Measurements from ENCODE around the gene PDZD8.

DNA sequence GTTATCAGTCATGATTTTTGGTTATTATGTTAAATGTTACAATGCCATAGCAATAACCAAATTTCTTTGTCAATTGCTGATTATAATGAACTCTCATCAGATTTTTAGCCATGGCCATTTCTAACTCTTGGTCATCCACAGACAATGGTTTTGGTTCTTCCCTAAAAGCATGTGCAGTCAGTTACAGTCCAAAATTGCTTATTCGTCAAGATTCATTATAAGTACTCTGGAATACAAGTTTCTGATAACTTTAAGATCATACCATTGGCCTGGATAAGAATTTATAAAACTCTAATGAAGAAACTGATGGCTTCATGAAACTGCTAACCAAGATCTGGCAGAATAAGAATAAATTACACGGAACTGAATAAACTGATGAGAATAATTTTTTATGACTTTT is 50.9 kb downstream of the PDZD8 start:
- TF ChIP-seq, protein P1, sequence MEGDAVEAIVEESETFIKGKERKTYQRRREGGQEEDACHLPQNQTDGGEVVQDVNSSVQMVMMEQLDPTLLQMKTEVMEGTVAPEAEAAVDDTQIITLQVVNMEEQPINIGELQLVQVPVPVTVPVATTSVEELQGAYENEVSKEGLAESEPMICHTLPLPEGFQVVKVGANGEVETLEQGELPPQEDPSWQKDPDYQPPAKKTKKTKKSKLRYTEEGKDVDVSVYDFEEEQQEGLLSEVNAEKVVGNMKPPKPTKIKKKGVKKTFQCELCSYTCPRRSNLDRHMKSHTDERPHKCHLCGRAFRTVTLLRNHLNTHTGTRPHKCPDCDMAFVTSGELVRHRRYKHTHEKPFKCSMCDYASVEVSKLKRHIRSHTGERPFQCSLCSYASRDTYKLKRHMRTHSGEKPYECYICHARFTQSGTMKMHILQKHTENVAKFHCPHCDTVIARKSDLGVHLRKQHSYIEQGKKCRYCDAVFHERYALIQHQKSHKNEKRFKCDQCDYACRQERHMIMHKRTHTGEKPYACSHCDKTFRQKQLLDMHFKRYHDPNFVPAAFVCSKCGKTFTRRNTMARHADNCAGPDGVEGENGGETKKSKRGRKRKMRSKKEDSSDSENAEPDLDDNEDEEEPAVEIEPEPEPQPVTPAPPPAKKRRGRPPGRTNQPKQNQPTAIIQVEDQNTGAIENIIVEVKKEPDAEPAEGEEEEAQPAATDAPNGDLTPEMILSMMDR (conservative IDR thresholded peaks at IDR 0.05 in 1 of 2, IDR thresholded peaks at IDR 0.05 in 1 of 2; ENCODE audit: low read depth in 1 of 2, low read length in 2 of 2), result no peak
- TF ChIP-seq EZH2 (IDR thresholded peaks at IDR 0.05; ENCODE audit: low read length, missing control alignments), result no peak

Measured in fibroblast of lung (primary cell).